Measurements from ENCODE around the gene NPBWR2. TPM values are rescaled to one million over a fixed set of nuclear protein-coding genes. Genes with fewer than 3 reads are reported as not detected.

NPBWR2 gene
- polyA plus RNA-seq, 1 donor from 2014 or later: not detected

GRCh38 chr20:64082126-64082731, 25.1 kb downstream of the NPBWR2 start:
- TF ChIP-seq EP300 (conservative IDR thresholded peaks at IDR 0.05; ENCODE audit: poor library complexity, severe bottlenecking) (no peak), POLR2AphosphoS5 (IDR thresholded peaks at IDR 0.05) (no peak)
- H3K9me2 ChIP-seq (ENCODE audit: insufficient read depth, low read length): no peaks in the 10 kb centered on the region
- no peak overlapping the region for H3K27ac ChIP-seq (ENCODE audit: low read length)
- H3F3A ChIP-seq (ENCODE audit: insufficient read depth, low read length, poor library complexity, severe bottlenecking): no peaks in the 10 kb centered on the region
- no peaks in the 10 kb centered on the region for H3K36me3 ChIP-seq (ENCODE audit: insufficient read depth, low read length)
- no peak overlapping the region for H3K4me2 ChIP-seq (ENCODE audit: low read length)
- H4K20me1 ChIP-seq (ENCODE audit: insufficient read depth): no peaks in the 10 kb centered on the region
- H2AFZ ChIP-seq (ENCODE audit: low read depth, low read length): no peak overlapping the region
- no peak overlapping the region for H3K9ac ChIP-seq (ENCODE audit: low read length)
- no peaks in the 10 kb centered on the region for H3K9me3 ChIP-seq (ENCODE audit: low read length)
- no peak overlapping the region for H3K4me3 ChIP-seq (ENCODE audit: low read length)
- H3K79me2 ChIP-seq (replicated peaks; ENCODE audit: insufficient read depth, low read length): no peaks in the 10 kb centered on the region
- peaks cover 22% of the 10 kb centered on the region for H3K27me3 ChIP-seq (ENCODE audit: insufficient read depth, low read depth, low read length)

- H3K4me3 ChIP-seq (ENCODE audit: low read length): no peak overlapping the region
- no peaks in the 10 kb centered on the region for H3K36me3 ChIP-seq (ENCODE audit: insufficient read depth, low read length)
- no peak overlapping the region for H3K27ac ChIP-seq (ENCODE audit: low read length)
- TF ChIP-seq EP300 (conservative IDR thresholded peaks at IDR 0.05; ENCODE audit: poor library complexity, severe bottlenecking) (no peak), CTCF (IDR thresholded peaks at IDR 0.05; ENCODE audit: poor library complexity, severe bottlenecking) (no peak), SMC3 (conservative IDR thresholded peaks at IDR 0.05; ENCODE audit: poor library complexity) (no peak), RAD21 (conservative IDR thresholded peaks at IDR 0.05) (no peak), POLR2AphosphoS5 (IDR thresholded peaks at IDR 0.05) (no peak), REST (IDR thresholded peaks at IDR 0.05; ENCODE audit: borderline replicate concordance) (no peak), EZH2 (IDR thresholded peaks at IDR 0.05; ENCODE audit: borderline replicate concordance, insufficient read depth, low read length, poor library complexity, severe bottlenecking) (no peak), MXI1 (conservative IDR thresholded peaks at IDR 0.05; ENCODE audit: poor library complexity, severe bottlenecking) (no peak), TAF1 (IDR thresholded peaks at IDR 0.05; ENCODE audit: low read depth) (no peak)
- no peaks in the 10 kb centered on the region for H3K9me3 ChIP-seq (ENCODE audit: low read length)
- H3K9ac ChIP-seq (ENCODE audit: low read length): no peak overlapping the region
- H3K27me3 ChIP-seq (ENCODE audit: insufficient read depth, low read depth, low read length): peaks cover 22% of the 10 kb centered on the region
- no peaks in the 10 kb centered on the region for H4K20me1 ChIP-seq (ENCODE audit: insufficient read depth)
- H2AFZ ChIP-seq (ENCODE audit: low read depth, low read length): no peak overlapping the region
- H3K9me2 ChIP-seq (ENCODE audit: insufficient read depth, low read length): no peaks in the 10 kb centered on the region
- no peak overlapping the region for H3K4me2 ChIP-seq (ENCODE audit: low read length)
- H3K79me2 ChIP-seq (replicated peaks; ENCODE audit: insufficient read depth, low read length): no peaks in the 10 kb centered on the region
- H3F3A ChIP-seq (ENCODE audit: insufficient read depth, low read length, poor library complexity, severe bottlenecking): no peaks in the 10 kb centered on the region
Observed at GRCh38 chr20:64081624-64081964, 25.8 kb downstream of the NPBWR2 start.

Data from neural cell (in vitro differentiated cells).